ENCODE results near the gene OSTC. TPM values are rescaled to one million over a fixed set of nuclear protein-coding genes. Genes with fewer than 3 reads are reported as not detected.
"Not testable (repeated sequence)": the region's sequence is repeated elsewhere in the genome, so short reads cannot be mapped to it uniquely, and the experiment has no call there.

Gene OSTC
- total RNA-seq, 1 donor from 2014 or later: 218 TPM

GRCh38 chr4:108646706-108647105, 3.7 kb upstream of the OSTC start:
- no peak for DNase-seq (ENCODE audit: low read depth in 2 of 2)

GRCh38 chr4:108649863-108650211, 562 bp upstream of the OSTC start:
- DNase-seq (ENCODE audit: low read depth in 2 of 2): no peak

- peak; percentile 21 to 84 for DNase-seq (ENCODE audit: low read depth in 2 of 2)
Measured at GRCh38 chr4:108651014-108651791, 804 bp downstream of the OSTC start.

- DNase-seq (ENCODE audit: low read depth in 2 of 2): no peak
Measured at GRCh38 chr4:108662629-108663028, 12.2 kb downstream of the OSTC start.

- DNase-seq (ENCODE audit: low read depth in 2 of 2): no peak
Measured at GRCh38 chr4:108674356-108674977, 24.1 kb downstream of the OSTC start.

- no peak for DNase-seq (ENCODE audit: low read depth in 2 of 2)
Measured at GRCh38 chr4:108681321-108681809, 31.0 kb downstream of the OSTC start.

GRCh38 chr4:108683479-108683878, 33.1 kb downstream of the OSTC start:
- DNase-seq (ENCODE audit: low read depth in 2 of 2): peak; percentile 21 to 61

GRCh38 chr4:108685036-108685686, 34.8 kb downstream of the OSTC start:
- no peak for DNase-seq (ENCODE audit: low read depth in 2 of 2)

GRCh38 chr4:108690738-108691137, 40.3 kb downstream of the OSTC start:
- no peak for DNase-seq (ENCODE audit: low read depth in 2 of 2)

- no peak for DNase-seq (ENCODE audit: low read depth in 2 of 2)
Measured at GRCh38 chr4:108693211-108693610, 42.8 kb downstream of the OSTC start.

- no peak for DNase-seq (ENCODE audit: low read depth in 2 of 2)
Measured at GRCh38 chr4:108693819-108694218, 43.4 kb downstream of the OSTC start.

- no peak for DNase-seq (ENCODE audit: low read depth in 2 of 2)
Measured at GRCh38 chr4:108694423-108694822, 44.0 kb downstream of the OSTC start.

GRCh38 chr4:108695062-108695461, 44.7 kb downstream of the OSTC start:
- DNase-seq (ENCODE audit: low read depth in 2 of 2): no peak

GRCh38 chr4:108696160-108696559, 45.8 kb downstream of the OSTC start:
- DNase-seq (ENCODE audit: low read depth in 2 of 2): no peak

- DNase-seq (ENCODE audit: low read depth in 2 of 2): peak in 1 of 2 donors; percentile 41
Measured at GRCh38 chr4:108700081-108700757, 49.8 kb downstream of the OSTC start.

GRCh38 chr4:108702960-108703359, 52.6 kb downstream of the OSTC start:
- peak in 1 of 2 donors; percentile 14 for DNase-seq (ENCODE audit: low read depth in 2 of 2)

GRCh38 chr4:108703370-108703769, 53.0 kb downstream of the OSTC start:
- no peak for DNase-seq (ENCODE audit: low read depth in 2 of 2)

GRCh38 chr4:108703966-108704365, 53.6 kb downstream of the OSTC start:
- no peak for DNase-seq (ENCODE audit: low read depth in 2 of 2)

- DNase-seq (ENCODE audit: low read depth in 2 of 2): no peak
Measured at GRCh38 chr4:108706289-108706688, 55.9 kb downstream of the OSTC start.

GRCh38 chr4:108709234-108709633, 58.8 kb downstream of the OSTC start:
- DNase-seq (ENCODE audit: low read depth in 2 of 2): no peak

- DNase-seq (ENCODE audit: low read depth in 2 of 2): no peak
Measured at GRCh38 chr4:108709722-108710121, 59.3 kb downstream of the OSTC start.

- DNase-seq (ENCODE audit: low read depth in 2 of 2): not testable (repeated sequence)
Measured at GRCh38 chr4:108710578-108710977, 60.2 kb downstream of the OSTC start.

All from dermis microvascular lymphatic vessel endothelial cell (primary cell).